Activated CD4-positive, alpha-beta memory T cell treated with anti-CD3 and anti-CD28 coated beads, Interleukin-2, amount 10 ng/mL, durations not matched to agents 7 days and 5 days (primary cell): Measurements from ENCODE around the gene LPAR3. TPM values are rescaled to one million over a fixed set of nuclear protein-coding genes. Genes with fewer than 3 reads are reported as not detected.

ENCODE experiments used
- CTCF ChIA-PET: fragments of 350-600 bp; sonication (Branson Sonifier 250); formaldehyde crosslinking; loops from one replicate; lab custom pipeline; 2021; ENCODE audit warnings: antibody characterized with exemption, inconsistent platforms; lab: Charles Lee
- POLR2A ChIA-PET: fragments of 350-600 bp; sonication (Branson Sonifier 250); formaldehyde crosslinking; loops from one replicate; lab custom pipeline; 2021; ENCODE audit warnings: antibody characterized with exemption; lab: Charles Lee
- DNase-seq: peaks from one replicate; pipeline ENCODE4 v3.0.0-alpha.2; 2020
- H3K27ac Mint-ChIP-seq: one replicate; pipeline ENCODE4 v1.8.0; 2021; ENCODE audit warnings: mild to moderate bottlenecking, mixed read lengths
- H3K27me3 Mint-ChIP-seq: one replicate; pipeline ENCODE4 v1.8.0; 2021; ENCODE audit warnings: mixed read lengths
- H3K36me3 Mint-ChIP-seq: one replicate; pipeline ENCODE4 v1.8.0; 2021; ENCODE audit warnings: low read depth, mixed read lengths
- H3K4me1 Mint-ChIP-seq: one replicate; pipeline ENCODE4 v1.8.0; 2021; ENCODE audit warnings: mixed read lengths
- H3K4me3 Mint-ChIP-seq: one replicate; pipeline ENCODE4 v1.8.0; 2021; ENCODE audit warnings: mild to moderate bottlenecking, mixed read lengths
- H3K9me3 Mint-ChIP-seq: one replicate; pipeline ENCODE4 v1.8.0; 2021; ENCODE audit warnings: mixed read lengths
- total RNA-seq, 2 experiments: library from RNA; stranded (reverse); gene quantifications; one replicate each; pipeline ENCODE4 v1.2.3, GENCODE V29; 2021

The LPAR3 gene
- total RNA-seq, 2 experiments from 2014 or later = 1.7 to 2.1 TPM

DNA sequence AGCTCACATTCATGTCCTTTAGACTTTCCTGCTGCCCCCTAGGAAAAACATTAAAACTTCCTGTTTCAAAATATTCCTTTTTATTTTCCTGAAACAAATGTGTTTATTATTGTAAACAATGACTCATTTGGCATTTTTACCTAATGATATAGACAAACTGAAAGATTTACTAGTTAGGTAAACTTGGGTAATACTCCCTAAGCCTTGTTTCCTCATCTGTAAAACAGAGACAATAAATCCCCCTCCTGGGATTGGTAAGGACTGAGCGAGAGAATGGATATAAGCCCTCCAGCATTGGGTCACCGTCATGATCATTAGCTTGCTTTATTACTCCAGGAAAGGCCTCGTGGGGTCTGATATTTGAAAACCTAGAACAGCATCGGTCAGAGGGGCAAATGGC, 59.8 kb downstream of the LPAR3 start:
- Mint-ChIP-seq H3K27me3 (no peaks in the 10 kb centered on the region), H3K36me3 (no peaks in the 10 kb centered on the region), H3K27ac (no peak overlapping the region), H3K9me3 (no peaks in the 10 kb centered on the region), H3K4me3 (no peak overlapping the region), H3K4me1 (peaks cover 16% of the 10 kb centered on the region)
- no peak for DNase-seq
- ChIA-PET CTCF (no interaction called here), POLR2A (no interaction called here)

DNA sequence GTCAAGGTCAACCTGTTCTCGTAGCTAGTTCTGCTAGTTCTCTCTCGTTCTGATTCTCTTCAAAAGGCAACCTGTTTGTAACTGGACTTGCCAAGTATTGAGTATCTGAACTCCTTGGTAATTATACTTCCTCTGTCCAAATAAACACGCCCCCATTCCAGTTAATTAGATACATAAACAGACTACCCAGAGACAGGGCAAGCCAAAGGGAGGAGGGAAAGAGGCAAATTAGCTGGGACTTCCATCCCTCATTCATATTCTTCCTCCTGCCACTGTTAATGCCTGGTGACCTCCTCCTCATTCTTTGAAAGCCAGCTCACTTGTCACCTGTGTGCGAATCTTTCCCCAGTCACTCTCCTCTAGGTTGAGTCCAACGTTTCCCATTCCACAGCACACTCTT, 62.9 kb downstream of the LPAR3 start:
- Mint-ChIP-seq H3K4me3 (no peak overlapping the region), H3K27me3 (no peaks in the 10 kb centered on the region), H3K9me3 (no peaks in the 10 kb centered on the region), H3K27ac (no peak overlapping the region), H3K36me3 (no peaks in the 10 kb centered on the region), H3K4me1 (peaks cover 9% of the 10 kb centered on the region)
- DNase-seq = no peak
- ChIA-PET CTCF (no interaction called here), POLR2A (no interaction called here)

DNA sequence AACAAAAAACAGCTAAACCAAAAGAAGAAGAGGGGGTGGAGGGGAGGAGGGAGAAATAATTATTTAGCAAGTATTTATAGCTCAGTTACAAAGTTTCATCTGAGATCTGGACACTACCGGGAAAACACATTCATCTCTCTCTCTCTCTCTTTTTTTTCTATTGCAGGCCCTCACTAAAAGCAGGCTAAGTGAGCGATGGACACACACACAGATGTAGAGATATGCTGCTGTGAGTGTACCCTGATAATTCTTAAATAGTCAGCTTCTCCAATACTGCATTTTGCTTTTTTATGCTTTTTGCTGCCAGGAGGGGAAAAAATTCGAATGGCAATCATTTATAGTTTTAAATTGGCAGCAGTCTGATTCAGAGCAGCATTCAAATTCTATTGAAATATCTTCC, 65.0 kb downstream of the LPAR3 start:
- Mint-ChIP-seq H3K4me3 (no peak overlapping the region), H3K36me3 (no peaks in the 10 kb centered on the region), H3K27ac (no peak overlapping the region), H3K27me3 (no peaks in the 10 kb centered on the region), H3K9me3 (no peaks in the 10 kb centered on the region), H3K4me1 (no peaks in the 10 kb centered on the region)
- POLR2A ChIA-PET = no interaction called here
- CTCF ChIA-PET = no interaction called here
- DNase-seq = no peak

DNA sequence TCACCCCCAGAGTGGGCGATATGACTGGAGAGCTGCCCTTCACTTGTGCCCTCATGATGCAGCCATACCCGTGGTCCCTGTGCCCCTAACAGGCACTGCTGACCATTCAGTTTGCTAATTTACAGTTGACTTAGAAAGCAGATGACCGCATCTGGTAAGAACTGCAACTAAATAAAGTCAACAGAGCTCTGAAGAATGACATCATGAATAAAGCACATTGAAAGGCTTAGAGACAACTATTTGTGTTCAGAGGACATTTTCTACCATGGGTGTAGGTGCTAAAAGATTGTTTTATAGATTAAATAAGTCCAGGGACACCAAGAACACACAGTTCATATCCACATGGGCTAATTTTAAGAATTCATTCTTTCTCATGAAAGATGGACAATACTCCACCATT, 65.5 kb downstream of the LPAR3 start:
- no peaks in the 10 kb centered on the region for H3K36me3 Mint-ChIP-seq
- ChIA-PET CTCF (no interaction called here), POLR2A (no interaction called here)
- no peak for DNase-seq
- H3K4me3 Mint-ChIP-seq = no peak overlapping the region
- no peaks in the 10 kb centered on the region for H3K27me3 Mint-ChIP-seq
- H3K4me1 Mint-ChIP-seq = no peaks in the 10 kb centered on the region
- no peaks in the 10 kb centered on the region for H3K9me3 Mint-ChIP-seq
- no peak overlapping the region for H3K27ac Mint-ChIP-seq

DNA sequence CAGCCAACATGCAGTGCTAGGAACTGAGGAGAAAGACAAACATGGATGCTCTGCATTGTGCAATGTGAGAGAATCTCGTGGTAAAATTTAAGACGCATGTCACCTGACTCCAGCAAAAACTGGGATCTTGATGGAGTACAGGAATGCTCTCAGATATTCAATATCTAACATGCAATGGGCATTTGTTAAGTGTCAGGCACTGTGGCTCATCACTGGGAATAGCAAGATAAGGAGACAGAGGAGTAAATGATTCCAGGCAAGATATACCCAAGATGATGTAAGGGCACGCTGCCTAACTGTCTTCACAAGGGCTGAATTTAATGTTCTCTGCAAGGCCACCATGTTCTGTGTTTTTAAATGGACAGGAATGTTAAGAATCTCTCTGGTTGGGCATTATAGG, 67.8 kb downstream of the LPAR3 start:
- ChIA-PET POLR2A (no interaction called here), CTCF (no interaction called here)
- H3K27me3 Mint-ChIP-seq = no peaks in the 10 kb centered on the region
- no peaks in the 10 kb centered on the region for H3K9me3 Mint-ChIP-seq
- no peaks in the 10 kb centered on the region for H3K36me3 Mint-ChIP-seq
- H3K4me3 Mint-ChIP-seq = no peak overlapping the region
- no peak for DNase-seq
- no peaks in the 10 kb centered on the region for H3K4me1 Mint-ChIP-seq
- no peak overlapping the region for H3K27ac Mint-ChIP-seq

DNA sequence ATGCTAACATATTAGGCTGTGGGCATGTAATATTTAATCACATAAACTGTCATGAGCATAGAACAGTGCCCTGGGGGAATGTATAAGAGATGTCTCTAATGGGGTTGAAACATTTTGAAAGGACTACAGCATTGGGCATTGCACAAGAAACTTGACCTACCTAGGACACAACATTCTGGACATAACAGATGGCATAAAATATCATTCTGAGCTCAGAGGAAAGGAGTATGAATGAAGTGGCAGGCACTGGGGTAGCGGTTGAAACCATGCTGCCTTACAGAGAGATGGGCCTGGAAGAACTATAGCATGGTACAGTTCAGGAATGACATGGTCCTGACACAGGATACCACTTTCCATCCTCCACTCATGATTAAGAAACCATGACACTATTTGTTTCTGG, 69.0 kb downstream of the LPAR3 start:
- Mint-ChIP-seq H3K27me3 (no peaks in the 10 kb centered on the region), H3K36me3 (no peaks in the 10 kb centered on the region), H3K27ac (no peak overlapping the region), H3K4me3 (no peak overlapping the region), H3K4me1 (no peaks in the 10 kb centered on the region), H3K9me3 (no peaks in the 10 kb centered on the region)
- POLR2A ChIA-PET = no interaction called here
- CTCF ChIA-PET = no interaction called here
- DNase-seq = no peak

DNA sequence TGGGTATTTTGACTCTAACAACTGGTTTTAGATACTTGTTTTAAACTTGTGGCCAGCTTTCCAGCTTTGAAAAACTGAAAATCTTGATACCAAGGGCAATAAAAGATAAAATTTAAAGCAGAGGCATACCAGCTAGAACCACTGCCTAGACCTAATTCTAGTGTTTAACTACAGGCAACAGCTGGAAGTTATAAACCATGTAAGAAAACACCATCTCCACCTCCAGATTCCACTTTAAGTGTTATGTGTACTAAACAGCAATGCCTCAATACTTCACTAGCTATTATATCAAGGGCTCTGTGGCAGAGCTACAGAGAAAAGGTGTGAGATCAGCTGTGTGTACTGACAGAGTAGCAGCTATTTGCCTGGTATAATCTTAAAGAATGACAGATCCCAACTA, 69.5 kb downstream of the LPAR3 start:
- ChIA-PET POLR2A (no interaction called here), CTCF (no interaction called here)
- Mint-ChIP-seq H3K4me3 (no peak overlapping the region), H3K27me3 (no peaks in the 10 kb centered on the region), H3K4me1 (no peaks in the 10 kb centered on the region), H3K9me3 (no peaks in the 10 kb centered on the region), H3K36me3 (no peaks in the 10 kb centered on the region), H3K27ac (no peak overlapping the region)
- no peak for DNase-seq

DNA sequence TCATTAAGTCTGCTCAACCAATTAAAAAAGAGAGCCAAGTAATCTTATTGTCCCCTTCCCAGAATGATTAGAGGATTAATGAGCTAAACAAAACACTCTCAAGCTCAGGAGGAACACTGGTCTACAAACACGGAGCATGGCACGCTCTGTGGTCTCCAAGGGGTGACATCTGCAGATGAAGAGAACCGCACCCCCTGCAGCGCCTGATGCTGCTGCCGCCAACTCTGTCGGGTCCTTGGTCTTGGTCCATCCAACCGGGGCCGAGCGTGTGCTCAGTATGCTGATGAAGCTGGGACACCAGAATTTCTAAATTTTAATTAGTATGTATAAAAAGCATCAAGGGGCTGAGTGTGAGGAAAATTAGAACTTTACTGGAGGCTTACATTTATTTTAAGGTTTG, 82.7 kb downstream of the LPAR3 start:
- peaks cover 3% of the 10 kb centered on the region for H3K4me1 Mint-ChIP-seq
- no peak overlapping the region for H3K4me3 Mint-ChIP-seq
- no peaks in the 10 kb centered on the region for H3K9me3 Mint-ChIP-seq
- no peaks in the 10 kb centered on the region for H3K36me3 Mint-ChIP-seq
- CTCF ChIA-PET = no interaction called here
- H3K27ac Mint-ChIP-seq = no peak overlapping the region
- peaks cover 4% of the 10 kb centered on the region for H3K27me3 Mint-ChIP-seq
- DNase-seq = no peak
- POLR2A ChIA-PET = no interaction called here

DNA sequence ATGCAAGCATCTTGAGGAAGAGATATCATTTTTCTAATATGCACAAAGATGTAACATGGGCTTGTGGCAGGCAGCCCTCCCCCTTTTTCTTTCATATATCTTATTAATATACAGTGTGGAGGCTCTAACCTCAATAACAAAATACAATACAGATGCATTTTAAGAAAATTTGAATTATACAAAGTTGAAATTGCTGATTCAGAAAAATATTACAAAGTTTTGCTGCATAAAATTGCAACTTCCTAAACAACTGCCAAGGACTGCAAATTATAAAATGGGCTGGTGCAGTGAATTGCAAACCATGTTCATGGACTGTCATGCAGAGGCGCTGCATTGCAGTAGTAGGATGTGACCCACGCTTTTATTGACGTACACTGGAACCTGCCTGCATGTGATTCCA, 84.0 kb downstream of the LPAR3 start:
- Mint-ChIP-seq H3K36me3 (no peaks in the 10 kb centered on the region), H3K9me3 (no peaks in the 10 kb centered on the region), H3K4me1 (peaks cover 3% of the 10 kb centered on the region), H3K27me3 (peaks cover 4% of the 10 kb centered on the region), H3K27ac (no peak overlapping the region), H3K4me3 (no peak overlapping the region)
- ChIA-PET CTCF (no interaction called here), POLR2A (no interaction called here)
- DNase-seq = no peak

DNA sequence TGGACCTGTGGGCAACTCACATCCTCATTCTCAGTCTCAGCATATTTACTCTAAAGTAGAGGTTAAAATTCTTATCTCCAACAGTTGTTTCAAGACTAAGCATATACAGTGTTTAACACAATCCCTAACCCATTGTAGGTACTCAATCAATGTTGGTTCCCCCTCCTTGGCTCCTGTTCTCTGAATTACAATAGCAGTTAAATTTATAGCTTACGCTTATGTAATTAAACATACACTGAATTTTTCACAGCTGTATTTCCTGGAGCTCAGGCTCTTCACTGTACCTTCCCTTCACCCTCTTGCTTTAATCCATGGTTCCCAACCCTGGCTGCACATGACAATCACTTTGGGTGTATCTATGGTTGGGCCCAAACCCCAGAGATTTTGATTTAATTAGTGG, 89.4 kb downstream of the LPAR3 start:
- Mint-ChIP-seq H3K4me1 (peaks cover 3% of the 10 kb centered on the region), H3K4me3 (no peak overlapping the region), H3K9me3 (no peaks in the 10 kb centered on the region), H3K27ac (no peak overlapping the region), H3K36me3 (no peaks in the 10 kb centered on the region), H3K27me3 (peaks cover 6% of the 10 kb centered on the region)
- ChIA-PET CTCF (interaction anchor here (1.2 kb wide), 1 partner anchor 21 kb away, joined by 7 read pairs; no protein-coding TSS in a partner anchor), POLR2A (no interaction called here)
- no peak for DNase-seq

DNA sequence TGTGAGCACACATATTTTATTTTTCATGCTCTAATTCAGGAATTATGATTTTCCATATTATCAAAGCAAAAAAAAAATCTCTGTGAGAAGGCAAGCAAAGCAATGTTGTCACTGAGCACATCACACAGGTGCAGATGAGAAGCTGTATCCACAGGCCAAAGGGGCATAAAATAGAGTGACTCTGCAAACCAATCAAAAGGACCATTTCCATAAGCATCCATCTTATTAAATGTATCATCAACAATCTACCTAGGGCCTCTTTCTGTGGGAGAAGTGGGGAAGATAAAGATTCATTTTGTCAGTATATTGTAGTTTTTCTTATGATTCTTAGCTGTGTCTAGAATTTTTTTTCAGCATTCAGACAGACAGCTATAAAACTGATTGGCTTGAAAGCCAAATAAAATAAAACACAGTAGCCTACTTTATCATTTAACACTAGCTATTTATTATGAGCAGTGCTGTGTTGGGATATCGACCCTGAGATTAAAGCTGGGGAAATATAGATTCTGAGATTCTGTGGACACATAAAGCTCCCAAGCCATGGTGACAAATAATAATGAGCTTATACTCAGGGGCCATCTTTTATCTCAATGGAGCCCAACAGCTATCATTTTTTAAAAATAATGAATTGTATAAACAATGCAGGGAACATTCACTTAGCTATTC, 90.3 kb downstream of the LPAR3 start:
- Mint-ChIP-seq H3K27me3 (peaks cover 6% of the 10 kb centered on the region), H3K9me3 (no peaks in the 10 kb centered on the region), H3K4me1 (peaks cover 3% of the 10 kb centered on the region), H3K4me3 (no peak overlapping the region), H3K27ac (no peak overlapping the region), H3K36me3 (no peaks in the 10 kb centered on the region)
- no peak for DNase-seq
- ChIA-PET CTCF (interaction anchor here (1.0 to 1.2 kb wide), 2 partner anchors 20 to 132 kb away, joined by 3 to 7 read pairs; no protein-coding TSS in a partner anchor), POLR2A (interaction anchor here (0.9 kb wide), 1 partner anchor 9 kb away, joined by 3 read pairs; no protein-coding TSS in a partner anchor)

DNA sequence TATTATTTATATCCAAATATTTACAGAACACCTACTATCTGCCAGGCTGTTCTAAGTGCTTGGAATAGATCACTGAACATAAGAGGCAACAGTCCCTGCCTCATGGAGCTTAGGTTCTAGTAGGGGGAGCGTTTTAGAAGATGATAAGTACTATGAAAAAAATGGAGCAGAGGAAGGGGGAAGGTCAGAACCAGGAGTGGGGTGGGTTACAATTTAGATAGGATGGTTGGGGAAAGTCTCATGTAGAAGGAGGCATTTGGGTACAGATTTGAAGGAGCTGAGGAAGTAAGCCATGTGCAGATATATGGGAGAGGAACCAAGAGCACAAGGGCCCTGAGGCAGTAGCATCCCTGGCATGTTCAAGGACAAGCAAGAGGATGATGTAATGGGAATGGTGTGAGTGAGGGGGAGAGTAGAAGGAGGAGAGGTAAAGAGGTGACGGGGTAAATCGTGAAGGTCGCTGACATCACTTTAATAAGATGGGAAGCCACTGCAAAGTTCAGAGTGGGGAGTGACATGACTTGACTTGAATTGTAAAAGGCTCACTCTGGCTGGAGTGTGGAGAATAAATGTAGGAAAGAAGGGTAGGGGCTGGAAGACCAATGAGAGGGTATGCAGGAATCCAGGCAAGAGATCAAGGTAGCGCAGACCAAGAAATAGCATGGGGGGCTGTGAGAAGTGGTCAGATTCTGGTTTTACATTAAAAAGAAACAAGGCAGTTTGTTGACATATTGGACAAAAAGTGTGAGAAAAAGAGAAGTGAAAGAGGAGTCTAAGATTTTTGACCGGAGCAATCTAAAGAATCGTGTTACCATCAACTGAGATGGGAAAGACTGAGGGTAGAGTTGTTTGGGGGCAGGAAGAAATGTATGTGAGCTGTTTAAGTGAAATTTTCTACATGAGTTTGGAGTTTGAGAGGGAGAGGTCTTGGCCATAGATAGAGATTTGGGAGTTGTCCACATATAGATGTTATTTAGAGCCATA, 92.6 kb downstream of the LPAR3 start:
- Mint-ChIP-seq H3K4me3 (no peak overlapping the region), H3K4me1 (no peaks in the 10 kb centered on the region), H3K36me3 (no peaks in the 10 kb centered on the region), H3K27me3 (peaks cover 6% of the 10 kb centered on the region), H3K9me3 (no peaks in the 10 kb centered on the region), H3K27ac (no peak overlapping the region)
- CTCF ChIA-PET = interaction anchor here (1.2 kb wide), 1 partner anchor 18 kb away, joined by 3 read pairs; no protein-coding TSS in a partner anchor
- POLR2A ChIA-PET = no interaction called here
- DNase-seq = no peak

DNA sequence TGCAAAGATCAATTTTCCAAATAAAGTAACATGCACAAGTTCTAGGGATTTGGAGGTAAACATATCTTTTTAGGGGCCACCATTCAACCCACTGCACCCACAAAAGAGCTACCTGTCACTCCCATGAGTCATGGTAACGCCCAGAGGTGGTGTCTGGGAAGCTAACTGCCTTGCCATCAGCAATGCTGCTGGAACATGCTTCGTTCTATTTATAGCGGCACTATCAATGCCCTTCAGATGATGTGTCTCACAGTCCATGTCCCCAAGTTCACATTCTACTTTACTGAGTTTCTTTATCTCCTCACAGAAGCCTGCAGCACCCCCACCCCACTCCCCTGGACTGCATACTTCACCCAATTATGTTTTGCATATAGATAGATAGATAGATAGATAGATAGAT, 95.4 kb downstream of the LPAR3 start:
- ChIA-PET POLR2A (no interaction called here), CTCF (no interaction called here)
- DNase-seq = no peak
- Mint-ChIP-seq H3K36me3 (no peaks in the 10 kb centered on the region), H3K27ac (no peak overlapping the region), H3K9me3 (peaks cover under 1% of the 10 kb centered on the region), H3K4me3 (no peak overlapping the region), H3K4me1 (no peaks in the 10 kb centered on the region), H3K27me3 (peaks cover 6% of the 10 kb centered on the region)
